A549 treated with CpdA at 1 μM for 4 hours (cell line): ENCODE data around the gene PSG6. TPM values are rescaled to one million over a fixed set of nuclear protein-coding genes. Genes with fewer than 3 reads are reported as not detected.

Experiments
- total RNA-seq: library from RNA; stranded (reverse); fragments of 200-300 nt; extraction: Qiagen RNA extraction; gene quantifications from 5 replicates; pipeline ENCODE4 v1.2.3, GENCODE V29; 2022; ENCODE audit warnings: low read depth

The PSG6 gene
- total RNA-seq = not detected in 5 replicates

GRCh38 chr19:42917634-42918033, at the start of gene PSG6:
PSG6 (minus strand) TSS chr19:42917894; CDS start chr19:42917792, 102 bp downstream.

GRCh38 chr19:42937107-42937506, 19.4 kb upstream of the PSG6 start, which contains the start of gene PSG7:
PSG7 (minus strand) TSS chr19:42937207; CDS start chr19:42937076, 131 bp downstream.

GRCh38 chr19:42879613-42880012, 38.1 kb downstream of the PSG6 start, which contains the start of gene PSG1:
PSG1 (minus strand) TSS chr19:42879713; CDS start chr19:42879581, 132 bp downstream.

Other genes with a start within 250 kb of the PSG6 start
- 0.10 to 0.17 TPM (median 0.17 TPM) in 3 of 5 replicates, not detected in the others for gene PSG3, start 177.4 kb downstream of the PSG6 start, total RNA-seq
- 0.09 to 0.24 TPM (median 0.17 TPM) in 5 replicates for gene PSG8, start 152.2 kb downstream of the PSG6 start, total RNA-seq
- 0.20 to 0.39 TPM (median 0.24 TPM) in 5 replicates for gene PSG1, start 38.2 kb downstream of the PSG6 start, total RNA-seq
- gene PSG7, start 19.3 kb upstream of the PSG6 start, total RNA-seq = 0.08 to 0.13 TPM (median 0.08 TPM) in 3 of 5 replicates, not detected in the others
- gene PSG11, start 108.6 kb upstream of the PSG6 start, total RNA-seq = not detected in 5 replicates
- not detected in 5 replicates for gene PSG2, start 164.8 kb upstream of the PSG6 start, total RNA-seq